Ovary (tissue), 3 donors: Measurements from ENCODE around the gene WDR55.
A peak's percentile ranks its signal among the peaks of the same experiment; 100 is the strongest.

Source experiments
- POLR2A ChIP-seq: fragments of 450-650 bp; IDR thresholded peaks from one replicate; pipeline ENCODE4 v1.6.1; 2017; ENCODE audit warnings: antibody characterized with exemption, mild to moderate bottlenecking, moderate library complexity
- TF ChIP-seq, protein P1 (sequence below), 3 donors: fragments of 450-650 bp in 2 of 3; fragments of 200-600 bp in 1 of 3; IDR thresholded peaks; one replicate each; pipeline versions ENCODE4 v1.5.1 to v1.8.0; 2016 to 2022; ENCODE audit warnings: antibody characterized with exemption in 3 of 3, mild to moderate bottlenecking in 1 of 3
- donor health status: DM: no; HTN: no; CAD: no.

DNA sequence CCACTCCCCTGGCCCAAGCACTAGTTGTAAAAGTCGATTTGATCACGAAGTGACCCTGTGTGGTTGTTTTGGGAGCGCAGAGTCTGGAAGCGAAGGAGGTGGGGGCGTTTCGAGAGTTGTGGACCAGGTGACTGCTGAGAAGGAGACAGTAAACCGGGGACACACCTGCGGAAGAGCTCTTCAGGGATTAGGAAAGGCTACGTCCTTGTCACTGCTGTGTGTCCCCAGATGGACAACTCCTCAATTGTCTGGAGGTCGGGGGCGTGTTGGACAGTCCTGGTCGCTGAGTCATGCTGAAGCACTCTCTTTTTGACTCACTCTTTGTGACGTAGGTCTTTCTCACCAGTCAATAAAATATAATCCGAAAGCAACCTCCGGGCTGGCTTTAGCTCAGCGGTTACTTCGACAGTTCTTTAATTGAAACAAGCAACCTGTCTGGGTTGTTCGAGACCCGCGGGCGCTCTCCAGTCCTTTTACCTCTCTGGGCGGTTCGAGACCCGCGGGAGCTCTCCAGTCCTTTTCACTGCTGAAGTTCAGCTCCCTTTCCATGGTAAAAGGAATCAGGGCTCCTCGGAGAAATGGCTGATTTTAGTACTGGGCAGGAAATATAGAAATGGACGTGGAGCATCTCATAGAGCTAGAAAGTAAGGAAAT lies 46.3 kb downstream of the WDR55 start:
- TF ChIP-seq, protein P1, sequence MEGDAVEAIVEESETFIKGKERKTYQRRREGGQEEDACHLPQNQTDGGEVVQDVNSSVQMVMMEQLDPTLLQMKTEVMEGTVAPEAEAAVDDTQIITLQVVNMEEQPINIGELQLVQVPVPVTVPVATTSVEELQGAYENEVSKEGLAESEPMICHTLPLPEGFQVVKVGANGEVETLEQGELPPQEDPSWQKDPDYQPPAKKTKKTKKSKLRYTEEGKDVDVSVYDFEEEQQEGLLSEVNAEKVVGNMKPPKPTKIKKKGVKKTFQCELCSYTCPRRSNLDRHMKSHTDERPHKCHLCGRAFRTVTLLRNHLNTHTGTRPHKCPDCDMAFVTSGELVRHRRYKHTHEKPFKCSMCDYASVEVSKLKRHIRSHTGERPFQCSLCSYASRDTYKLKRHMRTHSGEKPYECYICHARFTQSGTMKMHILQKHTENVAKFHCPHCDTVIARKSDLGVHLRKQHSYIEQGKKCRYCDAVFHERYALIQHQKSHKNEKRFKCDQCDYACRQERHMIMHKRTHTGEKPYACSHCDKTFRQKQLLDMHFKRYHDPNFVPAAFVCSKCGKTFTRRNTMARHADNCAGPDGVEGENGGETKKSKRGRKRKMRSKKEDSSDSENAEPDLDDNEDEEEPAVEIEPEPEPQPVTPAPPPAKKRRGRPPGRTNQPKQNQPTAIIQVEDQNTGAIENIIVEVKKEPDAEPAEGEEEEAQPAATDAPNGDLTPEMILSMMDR (IDR thresholded peaks at IDR 0.05): no peak
- TF ChIP-seq POLR2A: peak; percentile 76
